Inflammatory macrophage (primary cell): ENCODE data around the gene CDH22.
A peak's percentile ranks its signal among the peaks of the same experiment; 100 is the strongest.

Source experiments
- DNase-seq, 2 donors: peaks; one replicate each; pipeline ENCODE4 v3.0.0-alpha.2; 2020 to 2022

CDH22 gene

DNA sequence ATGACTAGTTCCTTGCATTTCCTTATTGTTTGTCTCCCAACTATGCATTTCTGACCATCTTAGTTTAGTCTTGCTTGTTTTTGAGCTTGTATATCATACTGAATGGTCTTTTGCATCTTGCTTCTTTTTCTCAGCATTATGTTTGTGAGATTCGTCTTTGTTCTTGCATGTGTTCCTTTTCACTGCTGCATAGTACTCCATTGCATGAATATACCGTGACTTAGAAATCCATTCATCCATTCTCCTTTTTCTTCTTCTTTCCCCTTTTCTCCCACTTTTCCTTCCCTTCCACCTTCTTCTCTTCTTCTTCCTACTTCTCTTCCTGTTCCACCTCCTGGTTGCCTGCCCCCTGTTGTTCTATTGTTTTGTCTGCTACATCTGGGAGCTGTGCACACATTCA, 42.8 kb downstream of the CDH22 start:
- no peak for DNase-seq

DNA sequence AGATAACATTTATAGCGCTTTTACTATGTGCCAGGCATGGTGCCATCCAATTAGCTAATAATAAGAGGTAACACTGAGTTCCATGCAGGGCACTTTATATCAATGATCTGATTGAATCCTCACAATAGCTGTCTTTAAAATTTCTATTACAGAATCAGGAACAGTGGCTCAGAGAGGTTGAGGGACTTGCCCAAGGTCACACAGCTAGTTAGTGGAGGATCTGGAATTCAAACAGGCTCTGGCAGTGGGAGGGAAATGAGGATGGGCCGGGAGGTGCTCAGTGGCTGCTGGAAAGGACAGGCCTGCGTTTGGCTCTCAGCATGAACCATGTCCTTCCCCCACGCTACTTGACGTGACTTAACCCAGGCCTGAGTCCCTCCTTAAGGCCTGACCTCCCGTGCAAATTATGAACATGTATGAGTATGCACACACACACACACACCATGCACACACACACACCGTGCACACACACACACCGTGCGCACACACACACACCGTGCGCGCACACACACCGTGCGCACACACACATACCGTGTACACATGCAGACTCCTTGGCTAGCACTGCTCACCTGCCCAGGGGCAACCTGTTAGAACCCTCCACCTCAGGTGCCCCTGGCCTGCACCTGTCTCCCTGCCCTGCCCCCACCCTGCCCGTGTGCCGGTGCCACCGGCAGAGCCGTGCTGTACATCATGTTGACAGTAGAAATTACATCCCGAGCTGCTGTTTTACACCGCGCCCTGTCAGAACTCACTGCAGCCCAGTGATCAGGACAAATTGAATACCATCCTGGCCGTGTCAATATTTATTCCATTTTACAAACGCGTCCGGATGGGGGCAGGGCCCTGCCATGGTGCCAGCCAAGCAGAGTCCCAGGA, 43.7 kb downstream of the CDH22 start:
- no peak for DNase-seq

GRCh38 chr20:46261456-46262253, 46.6 kb downstream of the CDH22 start:
- DNase-seq = no peak

DNA sequence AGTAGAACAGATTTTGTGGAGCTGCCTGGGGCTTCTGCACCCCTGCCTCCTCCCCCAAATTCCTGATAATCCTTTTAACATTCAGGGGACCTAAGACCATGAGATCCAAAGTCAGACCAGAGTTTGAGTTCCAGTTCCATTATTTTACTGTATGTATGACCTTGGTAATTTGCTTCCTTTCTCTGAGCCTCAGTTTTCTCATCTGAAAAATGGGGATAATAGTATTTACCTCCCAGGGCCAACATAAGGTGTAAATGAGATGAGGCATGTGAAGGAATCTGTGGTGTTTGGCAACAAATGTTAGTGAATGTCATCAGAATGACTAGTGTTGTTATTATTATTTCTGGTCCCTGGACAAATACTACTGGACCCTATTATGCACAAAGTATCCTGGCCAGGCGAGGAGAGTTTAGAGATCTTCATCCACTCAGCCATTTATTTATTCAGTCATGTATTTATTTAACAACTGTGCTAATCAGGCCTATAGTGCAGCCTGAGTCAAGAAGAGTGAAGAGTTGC, 47.3 kb downstream of the CDH22 start:
- DNase-seq = no peak

GRCh38 chr20:46260480-46260879, 47.8 kb downstream of the CDH22 start:
- DNase-seq = peak; percentile 17 to 38

DNA sequence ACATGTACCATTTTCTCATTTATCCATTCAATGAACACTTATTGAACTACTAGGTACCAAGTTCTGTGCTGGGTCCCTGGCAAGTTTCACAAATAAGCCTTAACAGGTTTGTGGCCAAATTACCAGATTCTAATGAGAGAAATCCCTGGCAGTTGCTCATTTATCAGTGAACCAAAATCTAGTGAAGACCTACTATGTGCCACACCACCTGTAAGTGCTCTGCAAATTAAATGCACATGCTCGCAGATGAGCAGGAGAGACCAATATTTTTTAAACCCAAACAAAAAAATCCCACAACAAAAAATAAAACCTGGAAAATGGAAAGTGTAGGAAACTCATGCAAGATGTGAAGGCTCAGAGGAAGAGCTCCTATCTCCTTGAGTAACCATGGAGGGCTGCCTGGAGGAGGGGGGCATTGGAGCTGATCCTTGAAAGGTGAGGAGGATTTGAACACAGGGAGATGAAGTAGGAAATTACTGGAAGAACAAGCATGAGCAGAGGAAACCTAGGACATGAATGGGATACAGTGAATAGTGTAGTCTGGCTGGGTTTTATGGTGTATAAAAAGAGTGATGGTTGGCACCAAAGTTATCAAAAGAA, 48.9 kb downstream of the CDH22 start:
- DNase-seq = no peak

GRCh38 chr20:46257887-46258286, 50.4 kb downstream of the CDH22 start:
- DNase-seq = no peak

DNA sequence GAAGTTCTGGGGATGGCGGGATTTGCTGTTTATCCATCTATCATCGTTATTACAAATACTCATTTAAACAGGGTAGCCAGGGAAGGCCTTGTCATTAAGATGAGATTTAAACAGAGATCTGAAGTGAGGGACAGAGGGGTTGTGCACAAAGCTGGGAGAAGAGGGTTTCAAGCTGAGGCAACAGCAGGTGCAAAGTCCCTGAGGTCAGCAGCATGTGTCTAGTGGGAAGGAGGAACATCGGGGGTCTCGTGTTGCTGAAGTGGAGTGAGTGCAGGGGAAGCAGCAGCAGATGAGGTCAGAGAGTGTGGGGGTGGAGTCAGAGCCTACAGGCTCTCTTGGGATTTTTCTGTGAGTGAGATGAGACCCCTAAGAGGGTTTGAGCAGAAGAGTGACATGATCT, 52.0 kb downstream of the CDH22 start:
- no peak for DNase-seq

DNA sequence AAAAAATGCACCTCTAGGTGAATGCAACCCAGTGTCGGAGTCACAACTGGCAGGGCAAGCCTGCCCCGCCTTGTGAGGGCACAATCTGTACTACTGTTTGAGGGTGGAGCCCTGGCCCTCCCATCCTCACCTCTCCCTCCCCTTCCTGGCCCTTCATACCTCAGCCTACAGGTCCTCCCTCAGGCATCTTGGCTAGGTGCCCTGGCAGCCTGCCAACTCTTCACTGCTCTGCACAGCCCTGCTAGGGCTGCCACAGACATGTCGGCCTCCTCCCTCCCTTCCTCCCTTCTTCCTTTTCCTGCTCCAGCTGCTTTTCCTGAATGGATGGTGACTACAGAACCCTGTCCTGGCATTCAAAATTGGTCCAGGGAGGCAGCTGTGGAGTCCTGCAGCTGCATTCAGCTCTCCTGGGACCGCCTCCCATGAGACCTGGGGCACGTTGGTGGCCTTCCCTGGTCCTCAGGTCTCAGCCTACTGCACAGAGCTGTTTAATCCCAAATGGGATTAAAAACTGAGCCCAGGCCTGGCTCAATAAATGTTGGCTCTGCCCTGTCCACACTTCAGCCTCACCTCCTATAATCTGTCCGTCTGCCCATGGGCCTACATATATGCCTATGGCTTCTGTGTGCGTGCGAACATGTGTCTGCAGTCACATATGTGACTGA, 52.7 kb downstream of the CDH22 start:
- DNase-seq = no peak

DNA sequence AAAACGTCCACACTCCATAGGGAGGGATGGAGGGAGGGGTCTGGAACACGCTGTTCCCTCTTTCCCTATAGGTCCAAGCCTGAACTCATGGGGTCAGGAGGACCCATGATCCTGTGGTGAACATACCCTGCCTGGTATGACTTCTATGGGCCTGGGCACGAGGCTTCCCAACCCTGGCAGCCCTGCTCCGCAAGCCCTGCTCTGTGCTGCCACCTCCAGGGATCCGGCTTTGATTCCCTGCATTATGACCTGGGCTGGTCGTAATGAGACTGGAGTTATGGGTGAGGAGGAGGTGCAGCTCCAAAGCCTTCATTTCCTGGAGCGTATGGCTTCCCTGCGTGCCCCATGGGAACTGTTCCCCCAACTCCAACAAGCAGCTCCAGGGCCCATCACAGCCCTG, 54.9 kb downstream of the CDH22 start:
- DNase-seq = peak; percentile 29 to 45

- DNase-seq = no peak
Observed at GRCh38 chr20:46252352-46253091, 55.8 kb downstream of the CDH22 start.

DNA sequence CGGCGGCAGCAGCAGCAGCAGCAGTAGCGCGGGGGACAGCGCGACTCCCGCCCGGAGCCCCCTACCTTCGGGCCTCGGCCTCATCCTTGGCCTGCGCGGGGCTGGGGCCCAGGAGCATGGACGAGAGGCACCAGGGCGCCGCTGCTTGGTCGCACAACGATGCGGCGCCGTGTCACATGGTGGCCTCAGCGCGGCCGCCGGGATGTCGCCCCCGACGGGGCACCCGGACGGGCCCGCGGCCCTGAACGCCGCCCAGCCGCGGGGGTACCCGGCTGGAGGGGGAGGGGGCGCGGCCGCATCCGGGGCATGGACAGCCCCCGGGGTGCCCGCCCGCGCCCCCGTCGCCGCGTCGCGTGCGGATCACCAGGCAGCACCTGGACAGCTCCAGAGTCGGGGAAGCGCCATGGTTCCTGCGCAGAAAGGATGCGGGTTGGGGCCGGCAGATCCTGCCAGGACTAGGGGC, 57.1 kb downstream of the CDH22 start:
- DNase-seq = no peak

GRCh38 chr20:46250772-46251171, 57.5 kb downstream of the CDH22 start:
- no peak for DNase-seq

DNA sequence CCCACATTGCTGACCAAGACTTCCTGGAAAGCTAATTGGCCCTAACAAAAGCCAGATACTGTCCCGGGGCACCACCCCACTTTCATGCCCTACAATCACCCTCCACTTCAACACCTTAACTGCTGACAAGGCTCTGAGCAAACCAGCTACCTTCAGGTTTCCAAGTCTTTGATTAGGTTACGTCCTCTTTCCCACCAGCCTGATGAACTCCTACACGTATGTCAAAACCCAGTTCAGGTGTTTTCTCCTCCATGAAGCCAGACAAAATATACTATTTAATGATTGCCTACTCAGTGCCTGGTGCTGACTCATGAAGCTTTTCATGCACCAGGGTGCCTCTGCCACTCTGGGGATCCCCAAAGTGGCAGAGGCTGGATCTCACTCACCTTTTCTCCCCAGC, 58.6 kb downstream of the CDH22 start:
- no peak for DNase-seq

- DNase-seq = no peak
Observed at GRCh38 chr20:46246559-46246958, 61.7 kb downstream of the CDH22 start.

- DNase-seq = no peak
Observed at GRCh38 chr20:46243707-46244628, 64.3 kb downstream of the CDH22 start.

- no peak for DNase-seq
Observed at GRCh38 chr20:46242390-46242789, 65.9 kb downstream of the CDH22 start.

GRCh38 chr20:46240881-46241280, 67.4 kb downstream of the CDH22 start:
- no peak for DNase-seq

GRCh38 chr20:46240065-46240464, 68.2 kb downstream of the CDH22 start:
- DNase-seq = no peak

DNA sequence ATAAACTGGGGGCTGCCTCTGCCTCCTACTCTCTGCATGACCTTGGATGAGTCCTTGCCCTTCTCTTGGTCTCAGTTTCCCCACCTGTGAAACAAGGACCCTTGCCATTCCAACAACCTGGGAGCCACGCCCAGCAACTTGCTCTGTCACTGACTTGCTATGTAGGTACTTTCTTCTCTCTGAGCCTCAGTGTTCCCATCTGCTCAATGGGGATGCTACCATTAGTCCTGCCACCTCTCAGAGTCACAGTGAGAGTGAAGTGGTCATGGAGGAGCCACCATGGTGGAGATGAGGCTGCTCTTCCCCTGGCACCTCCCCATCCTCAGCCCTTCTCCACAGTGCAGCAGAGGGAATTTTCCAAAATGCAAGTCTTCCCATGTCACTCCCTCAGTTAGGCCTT, 70.6 kb downstream of the CDH22 start:
- DNase-seq = no peak

GRCh38 chr20:46237227-46237626, 71.1 kb downstream of the CDH22 start:
- DNase-seq = no peak
